ENCODE data around the gene SLC22A5. TPM values are rescaled to one million over a fixed set of nuclear protein-coding genes. Genes with fewer than 3 reads are reported as not detected.
A peak's percentile ranks its signal among the peaks of the same experiment; 100 is the strongest.

Gene SLC22A5
- total RNA-seq (2021) (3.6 to 4.9 TPM (median 4.4 TPM) in 3 replicates), Bru-seq, nascent RNA (percentile 51 among the genes with signal in this experiment)
- long read RNA-seq, experiment 1, transcript SLC22A5-201 (10 exons, 3,237 nt): major isoform, 9 of 16 reads
- long read RNA-seq, experiment 1, partial matches to known transcripts: 0 of 16 reads
- long read RNA-seq, experiment 1, other reads (novel, unspliced or antisense): 6 of 16 reads
- long read RNA-seq, experiment 2, partial matches to known transcripts: 0 of 4 reads
- long read RNA-seq, experiment 2, other reads (novel, unspliced or antisense): 2 of 4 reads
- long read RNA-seq, experiment 3: 0 reads

DNA sequence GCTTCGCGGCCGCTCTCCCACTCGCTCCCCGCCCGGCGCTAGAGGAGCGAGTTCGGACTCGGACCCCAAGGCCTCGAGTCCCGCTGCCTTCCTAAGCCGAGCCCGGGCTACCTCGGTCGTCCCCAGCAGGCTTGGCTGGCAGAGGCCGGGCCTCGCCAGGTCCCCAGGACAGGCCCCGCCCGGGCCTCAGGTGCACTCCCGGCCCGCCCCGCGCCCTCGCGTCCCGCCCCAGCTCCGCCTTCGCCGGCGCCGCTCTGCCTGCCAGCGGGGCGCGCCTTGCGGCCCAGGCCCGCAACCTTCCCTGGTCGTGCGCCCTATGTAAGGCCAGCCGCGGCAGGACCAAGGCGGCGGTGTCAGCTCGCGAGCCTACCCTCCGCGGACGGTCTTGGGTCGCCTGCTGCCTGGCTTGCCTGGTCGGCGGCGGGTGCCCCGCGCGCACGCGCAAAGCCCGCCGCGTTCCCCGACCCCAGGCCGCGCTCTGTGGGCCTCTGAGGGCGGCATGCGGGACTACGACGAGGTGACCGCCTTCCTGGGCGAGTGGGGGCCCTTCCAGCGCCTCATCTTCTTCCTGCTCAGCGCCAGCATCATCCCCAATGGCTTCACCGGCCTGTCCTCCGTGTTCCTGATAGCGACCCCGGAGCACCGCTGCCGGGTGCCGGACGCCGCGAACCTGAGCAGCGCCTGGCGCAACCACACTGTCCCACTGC is at the start of gene SLC22A5:
SLC22A5 (plus strand) TSS at position 237 of the 707 bp plus-strand sequence; CDS start at position 500, 263 bp downstream.
- Mint-ChIP-seq H3K36me3 (no peaks in the 10 kb centered on the region), H3K9me3 (no peaks in the 10 kb centered on the region), H3K27me3 (ENCODE audit: low read depth) (peaks cover 16% of the 10 kb centered on the region), H3K4me1 (peaks cover 9% of the 10 kb centered on the region), H3K27ac (no peak within 1 kb of the TSS), H3K4me3 (peak within 1 kb of the TSS; percentile 69)
- POLR2A ChIA-PET: interaction anchor here (0.6 to 1.4 kb wide), 3 partner anchors 51 to 126 kb away, joined by 3 to 8 read pairs (median 4); partner anchors contain the start of gene SLC22A4
- peak; percentile 96 for ATAC-seq
- DNase-seq (ENCODE audit: low spot score): peak; percentile 80
- CTCF ChIA-PET: interaction anchor here (0.7 to 2.6 kb wide), 12 partner anchors 10 to 307 kb away, joined by 3 to 15 read pairs (median 4); partner anchors contain the start of gene SLC22A4
- TF ChIP-seq CREB1 (CRISPR knock-in tag; IDR thresholded peaks at IDR 0.05) (peak; percentile 16; the same call in 1 of the 2 replicates), ZNF263 (CRISPR knock-in tag; IDR thresholded peaks at IDR 0.05; ENCODE audit: low read depth) (peak; percentile 18; the same call in 1 of the 2 replicates), OVOL2 (CRISPR knock-in tag; IDR thresholded peaks at IDR 0.05; ENCODE audit: borderline replicate concordance) (no peak), ZNF219 (CRISPR knock-in tag; IDR thresholded peaks at IDR 0.05; ENCODE audit: borderline replicate concordance) (peak; percentile 21; the same call in 1 of the 2 replicates), EMX1 (CRISPR knock-in tag; IDR thresholded peaks at IDR 0.05) (no peak), ZNF671 (CRISPR knock-in tag; IDR thresholded peaks at IDR 0.05) (no peak), FOXK1 (CRISPR knock-in tag; IDR thresholded peaks at IDR 0.05) (0 out of 2 replicates have a peak, but pooled peaks have one; percentile 46), GABPB1 (CRISPR knock-in tag; IDR thresholded peaks at IDR 0.05) (0 out of 2 replicates have a peak, but pooled peaks have one; percentile 37), NR2C2 (CRISPR knock-in tag; IDR thresholded peaks at IDR 0.05) (0 out of 2 replicates have a peak, but pooled peaks have one; percentile 14), JAZF1 (CRISPR knock-in tag; IDR thresholded peaks at IDR 0.05) (no peak), FOXP1 (CRISPR knock-in tag; IDR thresholded peaks at IDR 0.05; ENCODE audit: borderline replicate concordance) (peak; percentile 85; the same call in 1 of the 2 replicates), FOXJ3 (CRISPR knock-in tag; IDR thresholded peaks at IDR 0.05; ENCODE audit: borderline replicate concordance) (no peak), MXD4 (CRISPR knock-in tag; IDR thresholded peaks at IDR 0.05; ENCODE audit: borderline replicate concordance) (no peak), ZNF232 (CRISPR knock-in tag; IDR thresholded peaks at IDR 0.05) (peak; percentile 85), PRRX2 (CRISPR knock-in tag; IDR thresholded peaks at IDR 0.05) (no peak), MYBL2 (CRISPR knock-in tag; IDR thresholded peaks at IDR 0.05) (peak; percentile 85), ZNF396 (CRISPR knock-in tag; IDR thresholded peaks at IDR 0.05; ENCODE audit: borderline replicate concordance) (no peak)
- TF ChIP-seq, protein P1, sequence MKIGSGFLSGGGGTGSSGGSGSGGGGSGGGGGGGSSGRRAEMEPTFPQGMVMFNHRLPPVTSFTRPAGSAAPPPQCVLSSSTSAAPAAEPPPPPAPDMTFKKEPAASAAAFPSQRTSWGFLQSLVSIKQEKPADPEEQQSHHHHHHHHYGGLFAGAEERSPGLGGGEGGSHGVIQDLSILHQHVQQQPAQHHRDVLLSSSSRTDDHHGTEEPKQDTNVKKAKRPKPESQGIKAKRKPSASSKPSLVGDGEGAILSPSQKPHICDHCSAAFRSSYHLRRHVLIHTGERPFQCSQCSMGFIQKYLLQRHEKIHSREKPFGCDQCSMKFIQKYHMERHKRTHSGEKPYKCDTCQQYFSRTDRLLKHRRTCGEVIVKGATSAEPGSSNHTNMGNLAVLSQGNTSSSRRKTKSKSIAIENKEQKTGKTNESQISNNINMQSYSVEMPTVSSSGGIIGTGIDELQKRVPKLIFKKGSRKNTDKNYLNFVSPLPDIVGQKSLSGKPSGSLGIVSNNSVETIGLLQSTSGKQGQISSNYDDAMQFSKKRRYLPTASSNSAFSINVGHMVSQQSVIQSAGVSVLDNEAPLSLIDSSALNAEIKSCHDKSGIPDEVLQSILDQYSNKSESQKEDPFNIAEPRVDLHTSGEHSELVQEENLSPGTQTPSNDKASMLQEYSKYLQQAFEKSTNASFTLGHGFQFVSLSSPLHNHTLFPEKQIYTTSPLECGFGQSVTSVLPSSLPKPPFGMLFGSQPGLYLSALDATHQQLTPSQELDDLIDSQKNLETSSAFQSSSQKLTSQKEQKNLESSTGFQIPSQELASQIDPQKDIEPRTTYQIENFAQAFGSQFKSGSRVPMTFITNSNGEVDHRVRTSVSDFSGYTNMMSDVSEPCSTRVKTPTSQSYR (CRISPR knock-in tag; IDR thresholded peaks at IDR 0.05): no peak
- TF ChIP-seq, protein P2, sequence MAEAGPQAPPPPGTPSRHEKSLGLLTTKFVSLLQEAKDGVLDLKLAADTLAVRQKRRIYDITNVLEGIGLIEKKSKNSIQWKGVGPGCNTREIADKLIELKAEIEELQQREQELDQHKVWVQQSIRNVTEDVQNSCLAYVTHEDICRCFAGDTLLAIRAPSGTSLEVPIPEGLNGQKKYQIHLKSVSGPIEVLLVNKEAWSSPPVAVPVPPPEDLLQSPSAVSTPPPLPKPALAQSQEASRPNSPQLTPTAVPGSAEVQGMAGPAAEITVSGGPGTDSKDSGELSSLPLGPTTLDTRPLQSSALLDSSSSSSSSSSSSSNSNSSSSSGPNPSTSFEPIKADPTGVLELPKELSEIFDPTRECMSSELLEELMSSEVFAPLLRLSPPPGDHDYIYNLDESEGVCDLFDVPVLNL (CRISPR knock-in tag; IDR thresholded peaks at IDR 0.05; ENCODE audit: borderline replicate concordance, low read depth): peak; percentile 44; the same call in 1 of the 2 replicates
- TF ChIP-seq, protein P3, sequence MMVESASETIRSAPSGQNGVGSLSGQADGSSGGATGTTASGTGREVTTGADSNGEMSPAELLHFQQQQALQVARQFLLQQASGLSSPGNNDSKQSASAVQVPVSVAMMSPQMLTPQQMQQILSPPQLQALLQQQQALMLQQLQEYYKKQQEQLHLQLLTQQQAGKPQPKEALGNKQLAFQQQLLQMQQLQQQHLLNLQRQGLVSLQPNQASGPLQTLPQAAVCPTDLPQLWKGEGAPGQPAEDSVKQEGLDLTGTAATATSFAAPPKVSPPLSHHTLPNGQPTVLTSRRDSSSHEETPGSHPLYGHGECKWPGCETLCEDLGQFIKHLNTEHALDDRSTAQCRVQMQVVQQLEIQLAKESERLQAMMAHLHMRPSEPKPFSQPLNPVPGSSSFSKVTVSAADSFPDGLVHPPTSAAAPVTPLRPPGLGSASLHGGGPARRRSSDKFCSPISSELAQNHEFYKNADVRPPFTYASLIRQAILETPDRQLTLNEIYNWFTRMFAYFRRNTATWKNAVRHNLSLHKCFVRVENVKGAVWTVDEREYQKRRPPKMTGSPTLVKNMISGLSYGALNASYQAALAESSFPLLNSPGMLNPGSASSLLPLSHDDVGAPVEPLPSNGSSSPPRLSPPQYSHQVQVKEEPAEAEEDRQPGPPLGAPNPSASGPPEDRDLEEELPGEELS (CRISPR knock-in tag; IDR thresholded peaks at IDR 0.05): no peak
- TF ChIP-seq, protein P4, sequence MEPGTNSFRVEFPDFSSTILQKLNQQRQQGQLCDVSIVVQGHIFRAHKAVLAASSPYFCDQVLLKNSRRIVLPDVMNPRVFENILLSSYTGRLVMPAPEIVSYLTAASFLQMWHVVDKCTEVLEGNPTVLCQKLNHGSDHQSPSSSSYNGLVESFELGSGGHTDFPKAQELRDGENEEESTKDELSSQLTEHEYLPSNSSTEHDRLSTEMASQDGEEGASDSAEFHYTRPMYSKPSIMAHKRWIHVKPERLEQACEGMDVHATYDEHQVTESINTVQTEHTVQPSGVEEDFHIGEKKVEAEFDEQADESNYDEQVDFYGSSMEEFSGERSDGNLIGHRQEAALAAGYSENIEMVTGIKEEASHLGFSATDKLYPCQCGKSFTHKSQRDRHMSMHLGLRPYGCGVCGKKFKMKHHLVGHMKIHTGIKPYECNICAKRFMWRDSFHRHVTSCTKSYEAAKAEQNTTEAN (CRISPR knock-in tag; IDR thresholded peaks at IDR 0.05): peak; percentile 65; the same call in 1 of the 2 replicates
- TF ChIP-seq, protein P5, sequence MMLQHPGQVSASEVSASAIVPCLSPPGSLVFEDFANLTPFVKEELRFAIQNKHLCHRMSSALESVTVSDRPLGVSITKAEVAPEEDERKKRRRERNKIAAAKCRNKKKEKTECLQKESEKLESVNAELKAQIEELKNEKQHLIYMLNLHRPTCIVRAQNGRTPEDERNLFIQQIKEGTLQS (CRISPR knock-in tag; conservative IDR thresholded peaks at IDR 0.05): 0 out of 2 replicates have a peak, but pooled peaks have one; percentile 32
- TF ChIP-seq, protein P6, sequence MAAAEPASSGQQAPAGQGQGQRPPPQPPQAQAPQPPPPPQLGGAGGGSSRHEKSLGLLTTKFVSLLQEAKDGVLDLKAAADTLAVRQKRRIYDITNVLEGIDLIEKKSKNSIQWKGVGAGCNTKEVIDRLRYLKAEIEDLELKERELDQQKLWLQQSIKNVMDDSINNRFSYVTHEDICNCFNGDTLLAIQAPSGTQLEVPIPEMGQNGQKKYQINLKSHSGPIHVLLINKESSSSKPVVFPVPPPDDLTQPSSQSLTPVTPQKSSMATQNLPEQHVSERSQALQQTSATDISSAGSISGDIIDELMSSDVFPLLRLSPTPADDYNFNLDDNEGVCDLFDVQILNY (CRISPR knock-in tag; IDR thresholded peaks at IDR 0.05): 0 out of 2 replicates have a peak, but pooled peaks have one; percentile 63
- TF ChIP-seq, protein P7, sequence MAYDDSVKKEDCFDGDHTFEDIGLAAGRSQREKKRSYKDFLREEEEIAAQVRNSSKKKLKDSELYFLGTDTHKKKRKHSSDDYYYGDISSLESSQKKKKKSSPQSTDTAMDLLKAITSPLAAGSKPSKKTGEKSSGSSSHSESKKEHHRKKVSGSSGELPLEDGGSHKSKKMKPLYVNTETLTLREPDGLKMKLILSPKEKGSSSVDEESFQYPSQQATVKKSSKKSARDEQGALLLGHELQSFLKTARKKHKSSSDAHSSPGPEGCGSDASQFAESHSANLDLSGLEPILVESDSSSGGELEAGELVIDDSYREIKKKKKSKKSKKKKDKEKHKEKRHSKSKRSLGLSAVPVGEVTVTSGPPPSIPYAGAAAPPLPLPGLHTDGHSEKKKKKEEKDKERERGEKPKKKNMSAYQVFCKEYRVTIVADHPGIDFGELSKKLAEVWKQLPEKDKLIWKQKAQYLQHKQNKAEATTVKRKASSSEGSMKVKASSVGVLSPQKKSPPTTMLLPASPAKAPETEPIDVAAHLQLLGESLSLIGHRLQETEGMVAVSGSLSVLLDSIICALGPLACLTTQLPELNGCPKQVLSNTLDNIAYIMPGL (CRISPR knock-in tag; IDR thresholded peaks at IDR 0.05): peak; percentile 70; the same call in 1 of the 2 replicates

All from WTC11 (cell line).